Measurements from ENCODE around the gene FAT4. TPM values are rescaled to one million over a fixed set of nuclear protein-coding genes. Genes with fewer than 3 reads are reported as not detected.

Gene FAT4
- total and polyA plus RNA-seq, 2 of the 4 experiments (the other 2 are of a cell fraction) = 6.8 to 37.5 TPM

- TF ChIP-seq CHD1 (IDR thresholded peaks at IDR 0.05; ENCODE audit: low read depth, low read length) = no peak
- TF ChIP-seq POLR2A (IDR thresholded peaks at IDR 0.05; ENCODE audit: low read depth, low read length) = no peak
- no peak for TF ChIP-seq RCOR1 (IDR thresholded peaks at IDR 0.05; ENCODE audit: insufficient replicate concordance, low read length)
- TF ChIP-seq RFX5 (IDR thresholded peaks at IDR 0.05; ENCODE audit: low read depth, low read length) = no peak
- TF ChIP-seq SMC3 (IDR thresholded peaks at IDR 0.05; ENCODE audit: low read depth, low read length) = no peak
- no peak for TF ChIP-seq USF2 (IDR thresholded peaks at IDR 0.05; ENCODE audit: low read depth, low read length)
- no peak for TF ChIP-seq NFE2L2 (IDR thresholded peaks at IDR 0.05; ENCODE audit: low read depth, low read length)
- no peak for TF ChIP-seq ELK1 (IDR thresholded peaks at IDR 0.05; ENCODE audit: borderline replicate concordance, low read depth, low read length)
- TF ChIP-seq BHLHE40 (IDR thresholded peaks at IDR 0.05; ENCODE audit: low read depth, low read length) = no peak
- TF ChIP-seq CEBPB (IDR thresholded peaks at IDR 0.05; ENCODE audit: low read depth, low read length) = no peak
- no TSS peak for BruUV-seq (replicated peaks)
- Histone ChIP-seq H4K5ac (ENCODE audit: low read depth, low read length) (no peak overlapping the region), H4K20me1 (ENCODE audit: insufficient read depth, low read length) (no peaks in the 10 kb centered on the region), H3K27ac (ENCODE audit: insufficient read depth, low read length) (no peak overlapping the region), H3K9me1 (ENCODE audit: insufficient read depth, low read length) (peaks cover 11% of the 10 kb centered on the region; the same call in 1 of the 2 replicates), H3K9ac (ENCODE audit: low read depth, low read length) (no peak overlapping the region), H2AK9ac (replicated peaks; ENCODE audit: low read depth, low read length, poor library complexity) (no peak overlapping the region), H3K79me1 (ENCODE audit: low read depth in 1 of 2, low read length in 2 of 2) (no peaks in the 10 kb centered on the region), H3K23ac (ENCODE audit: low read depth, low read length) (no peak overlapping the region), H3K27me3 (ENCODE audit: control insufficient read depth, insufficient read depth, low read length) (no peaks in the 10 kb centered on the region), H3K9me3 (ENCODE audit: control insufficient read depth, insufficient read depth, low read length) (no peaks in the 10 kb centered on the region), H2AK5ac (ENCODE audit: low read depth, low read length) (no peak overlapping the region), H3K4me3 (ENCODE audit: insufficient read depth, low read depth, low read length) (no peak overlapping the region), H2AFZ (replicated peaks; ENCODE audit: low read length, poor library complexity) (no peak overlapping the region), H4K8ac (ENCODE audit: low read depth in 2 of 2, low read length in 2 of 2) (no peak overlapping the region), H4K91ac (ENCODE audit: insufficient read depth, low read depth, low read length) (no peak overlapping the region), H3K4ac (ENCODE audit: low read depth, low read length) (no peak overlapping the region), H2BK120ac (ENCODE audit: low read depth, low read length) (no peak overlapping the region), H3K36me3 (ENCODE audit: control insufficient read depth, insufficient read depth, low read length) (no peaks in the 10 kb centered on the region), H3K14ac (replicated peaks; ENCODE audit: low read depth, low read length) (no peak overlapping the region), H2BK15ac (ENCODE audit: low read depth, low read length) (no peak overlapping the region), H3K4me1 (ENCODE audit: control insufficient read depth, insufficient read depth, low read length) (peaks cover 9% of the 10 kb centered on the region), H2BK20ac (ENCODE audit: low read depth, low read length) (no peak overlapping the region), H2BK5ac (ENCODE audit: low read depth, low read length, poor library complexity, severe bottlenecking) (no peak overlapping the region), H3K4me2 (ENCODE audit: low read depth, low read length) (no peak overlapping the region), H3K18ac (ENCODE audit: low read depth, low read length) (no peak overlapping the region), H3K56ac (ENCODE audit: extremely low read depth, insufficient read depth, low read length) (no peak overlapping the region)
- DNase-seq = no peak
- ATAC-seq (ENCODE audit: low read depth) = no peak; the same call in 1 of the 2 replicates
- intact Hi-C loops (cut with micrococcal nuclease) = no loop called here
- dilution Hi-C loops (cut with HindIII; ENCODE audit: low sequenced_read_pairs, unreplicated experiment) = no loop called here
- CTCF ChIA-PET = no interaction called here
- POLR2A ChIA-PET (ENCODE audit: unreplicated experiment) = interaction anchor here (0.6 kb wide), 1 partner anchor 486 kb away, joined by 3 read pairs; no protein-coding TSS in a partner anchor
- WGBS, 2 experiments (ENCODE audit: extremely low coverage in 2 of 2, insufficient read length in 1 of 2) = no CpG with 5 or more reads among the region's 3 CpGs
- in situ Hi-C loops (cut with MboI; ENCODE audit: low sequenced_read_pairs) = no loop called here
These were observed 47.1 kb upstream of the FAT4 start for GRCh38 chr4:125267630-125268029.
